22Rv1 (cell line): ENCODE results near the gene SMAD9.

Source experiments
- ZFX ChIP-seq: fragments of 450-650 bp; IDR thresholded peaks from 2 replicates; pipeline ENCODE4 v1.6.1; 2017; ENCODE audit warnings: antibody characterized with exemption, borderline replicate concordance
- TF ChIP-seq, protein P1 (sequence below): fragments of 450-650 bp; IDR thresholded peaks from 2 replicates; pipeline ENCODE4 v1.5.1; 2017; ENCODE audit warnings: mild to moderate bottlenecking

DNA sequence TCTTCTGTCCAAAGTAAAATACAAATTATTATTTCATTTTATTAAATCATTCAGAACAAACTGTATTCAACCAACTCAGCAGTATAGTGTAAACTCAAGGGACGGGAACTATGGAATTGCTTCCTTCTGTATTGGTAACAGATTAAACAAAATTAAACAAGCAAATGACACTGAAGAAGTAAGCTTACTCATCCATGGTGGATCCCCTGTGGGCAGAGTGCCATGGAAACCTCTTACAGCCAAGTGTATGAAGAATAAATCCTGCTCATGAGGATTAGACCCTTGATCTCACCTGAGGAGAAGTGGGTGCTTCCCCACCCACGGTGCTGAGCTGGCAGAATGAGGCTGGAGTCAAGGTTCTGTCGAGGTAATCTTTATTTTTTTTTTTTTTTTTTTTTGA lies 119.0 kb downstream of the SMAD9 start:
- TF ChIP-seq, protein P1, sequence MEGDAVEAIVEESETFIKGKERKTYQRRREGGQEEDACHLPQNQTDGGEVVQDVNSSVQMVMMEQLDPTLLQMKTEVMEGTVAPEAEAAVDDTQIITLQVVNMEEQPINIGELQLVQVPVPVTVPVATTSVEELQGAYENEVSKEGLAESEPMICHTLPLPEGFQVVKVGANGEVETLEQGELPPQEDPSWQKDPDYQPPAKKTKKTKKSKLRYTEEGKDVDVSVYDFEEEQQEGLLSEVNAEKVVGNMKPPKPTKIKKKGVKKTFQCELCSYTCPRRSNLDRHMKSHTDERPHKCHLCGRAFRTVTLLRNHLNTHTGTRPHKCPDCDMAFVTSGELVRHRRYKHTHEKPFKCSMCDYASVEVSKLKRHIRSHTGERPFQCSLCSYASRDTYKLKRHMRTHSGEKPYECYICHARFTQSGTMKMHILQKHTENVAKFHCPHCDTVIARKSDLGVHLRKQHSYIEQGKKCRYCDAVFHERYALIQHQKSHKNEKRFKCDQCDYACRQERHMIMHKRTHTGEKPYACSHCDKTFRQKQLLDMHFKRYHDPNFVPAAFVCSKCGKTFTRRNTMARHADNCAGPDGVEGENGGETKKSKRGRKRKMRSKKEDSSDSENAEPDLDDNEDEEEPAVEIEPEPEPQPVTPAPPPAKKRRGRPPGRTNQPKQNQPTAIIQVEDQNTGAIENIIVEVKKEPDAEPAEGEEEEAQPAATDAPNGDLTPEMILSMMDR = no peak
- no peak for TF ChIP-seq ZFX
